ENCODE measurements around the gene AGAP5. TPM values are rescaled to one million over a fixed set of nuclear protein-coding genes. Genes with fewer than 3 reads are reported as not detected.
"Not testable (repeated sequence)": the region's sequence is repeated elsewhere in the genome, so short reads cannot be mapped to it uniquely, and the experiment has no call there.

The AGAP5 gene
- total RNA-seq, 5 donors from 2014 or later (not counting 1 experiment from before 2014, with no cell fraction given) = 11.6 to 17.0 (median 14.7) TPM

DNA sequence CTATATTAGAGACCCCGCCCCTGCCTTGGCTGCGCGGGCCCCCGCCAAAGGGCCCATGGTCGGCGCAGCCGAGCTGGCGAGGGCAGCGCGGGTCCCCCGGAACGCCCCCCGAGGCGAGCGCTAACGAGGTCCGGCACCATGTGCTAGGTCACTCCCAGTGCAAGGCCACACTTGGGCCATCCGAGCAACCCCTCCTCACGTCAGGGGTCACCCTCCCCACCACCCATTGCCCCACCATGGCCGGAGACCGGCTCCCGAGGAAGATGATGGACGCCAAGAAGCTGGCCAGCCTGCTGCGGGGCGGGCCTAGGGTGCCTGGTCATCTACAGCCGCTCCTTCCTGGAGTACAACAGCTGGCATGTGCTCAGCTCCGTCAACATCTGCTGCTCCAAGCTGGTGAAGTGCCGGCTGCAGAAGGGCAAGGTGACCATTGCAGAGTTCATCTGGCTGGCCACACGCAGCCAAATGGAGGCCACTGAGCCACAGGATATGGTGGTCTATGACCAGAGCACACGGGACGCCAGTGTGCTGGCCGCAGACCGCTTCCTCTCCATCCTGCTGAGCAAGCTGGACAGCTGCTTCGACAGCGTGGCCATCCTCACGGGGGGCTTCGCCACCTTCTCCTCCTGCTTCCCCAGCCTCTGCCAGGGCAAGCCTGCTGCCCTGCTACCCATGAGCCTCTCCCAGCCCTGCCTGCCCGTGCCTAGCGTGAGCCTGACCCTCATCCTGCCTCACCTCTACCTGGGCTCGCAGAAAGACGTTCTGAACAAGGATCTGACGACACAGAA lies 33.9 kb upstream of the AGAP5 start:
- no peak overlapping the region for H3K4me3 ChIP-seq (ENCODE audit: control insufficient read depth in 1 of 2, extremely low read depth in 1 of 2, low read length in 1 of 2)
- Mint-ChIP-seq H3K27ac (peak overlapping the region in 1 of 2 donors; percentile 16), H3K4me3 (peak overlapping the region; percentile 89 to 97 (median 96)), H3K36me3 (peaks cover 10% of the 10 kb centered on the region), H3K9me3 (no peaks in the 10 kb centered on the region), H3K4me1 (peaks cover 4 to 30% (median 24%) of the 10 kb centered on the region in 3 donors), H3K27me3 (no peaks in the 10 kb centered on the region)
- ATAC-seq (replicated peaks in 1 of 4) = no peak
- peaks cover 11 to 31% of the 10 kb centered on the region in 2 donors for H3K36me3 ChIP-seq (ENCODE audit: control insufficient read depth in 2 of 2, extremely low read depth in 1 of 2, insufficient read depth in 1 of 2, low read length in 1 of 2)
- 96% methylated on average over 42 of the region's 42 CpGs for WGBS (ENCODE audit: insufficient coverage)
- H3K27me3 ChIP-seq (replicated peaks in 1 of 2; ENCODE audit: control insufficient read depth in 2 of 2, extremely low read depth in 1 of 2, insufficient read depth in 2 of 2, low read length in 1 of 2) = no peaks in the 10 kb centered on the region
- peaks cover 4 to 29% of the 10 kb centered on the region in 2 experiments for H3K4me1 ChIP-seq (ENCODE audit: control insufficient read depth in 1 of 2, extremely low read depth in 1 of 2, insufficient read depth in 2 of 2, low read length in 2 of 2)
- H3K27ac ChIP-seq (ENCODE audit: low read length) = no peak overlapping the region
- no peak for DNase-seq
- ChIA-PET POLR2A (interaction anchor here in 1 of 2 donors (1.3 to 1.9 kb wide), 2 partner anchors 12 to 13 kb away, joined by 3 to 8 read pairs; no protein-coding TSS in a partner anchor), CTCF (interaction anchor here (0.6 to 2.7 kb wide), 2 partner anchors 12 to 27 kb away, joined by 10 to 12 read pairs; partner anchors contain the start of gene SEC24C (in 1 of the 2))
- H3K9me3 ChIP-seq = no peaks in the 10 kb centered on the region

DNA sequence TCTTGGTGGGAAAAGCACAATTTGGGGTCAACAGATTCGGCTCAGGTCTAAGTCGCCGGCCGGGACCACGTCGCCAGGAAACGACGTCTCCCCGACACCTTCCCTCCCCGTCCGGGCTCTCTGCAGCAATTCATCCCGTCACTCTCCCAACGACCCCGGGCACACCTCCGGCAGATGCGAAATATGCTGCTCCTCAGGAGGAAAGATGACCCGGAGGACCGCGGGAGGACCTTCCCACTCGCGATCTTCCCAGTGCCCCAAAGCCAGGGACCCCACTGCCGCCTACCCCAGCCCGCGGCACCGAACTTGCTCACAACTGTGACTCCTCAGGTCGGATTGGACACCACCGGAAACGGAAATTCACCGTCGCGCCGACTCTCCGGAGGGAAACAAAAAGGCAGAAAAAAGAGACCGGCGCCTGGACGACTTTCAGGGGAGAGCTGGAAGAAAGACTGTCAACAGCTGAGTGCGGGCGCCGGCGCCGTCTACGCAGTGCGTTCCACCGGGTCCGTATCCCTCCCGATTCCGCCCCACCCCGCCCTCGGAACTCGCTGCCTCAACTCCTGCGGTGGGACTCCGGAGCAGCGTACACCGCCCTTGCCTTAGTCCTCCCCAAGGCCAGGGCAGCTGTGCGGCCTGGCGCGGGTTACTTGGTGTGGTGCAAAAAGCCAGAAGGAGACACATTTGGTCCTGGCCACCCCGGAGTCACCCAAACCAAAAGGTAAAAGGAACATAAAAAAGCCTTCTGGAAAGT lies 32.4 kb upstream of the AGAP5 start:
- WGBS (ENCODE audit: insufficient coverage) = 0% methylated on average over 58 of the region's 58 CpGs
- ChIA-PET CTCF (interaction anchor here in 1 of 2 donors (0.8 to 2.7 kb wide), 3 partner anchors 14 to 56 kb away, joined by 3 to 12 read pairs (median 3); partner anchors contain the start of gene SEC24C), POLR2A (interaction anchor here (0.5 to 2.2 kb wide), 8 partner anchors 13 to 1482 kb away, joined by 3 to 14 read pairs (median 3); partner anchors contain the start of gene SEC24C (in 1 of the 2))
- H3K9me3 ChIP-seq = no peaks in the 10 kb centered on the region
- Mint-ChIP-seq H3K27ac (peak overlapping the region; percentile 96 to 98), H3K9me3 (no peaks in the 10 kb centered on the region), H3K4me3 (peak overlapping the region; percentile 89 to 97 (median 96)), H3K4me1 (peaks cover 4 to 30% (median 22%) of the 10 kb centered on the region in 3 donors), H3K27me3 (no peaks in the 10 kb centered on the region), H3K36me3 (peaks cover 15% of the 10 kb centered on the region)
- DNase-seq (peak; percentile 72 to 96 (median 86)), ATAC-seq (replicated peaks in 1 of 4) (peak; percentile 90 to 92 (median 91))
- H3K27ac ChIP-seq (ENCODE audit: low read length) = peak overlapping the region; percentile 78
- H3K36me3 ChIP-seq (ENCODE audit: control insufficient read depth in 2 of 2, extremely low read depth in 1 of 2, insufficient read depth in 1 of 2, low read length in 1 of 2) = peaks cover 11 to 41% of the 10 kb centered on the region in 2 donors
- H3K27me3 ChIP-seq (replicated peaks in 1 of 2; ENCODE audit: control insufficient read depth in 2 of 2, extremely low read depth in 1 of 2, insufficient read depth in 2 of 2, low read length in 1 of 2) = no peaks in the 10 kb centered on the region
- peaks cover 4 to 29% of the 10 kb centered on the region in 2 experiments for H3K4me1 ChIP-seq (ENCODE audit: control insufficient read depth in 1 of 2, extremely low read depth in 1 of 2, insufficient read depth in 2 of 2, low read length in 2 of 2)
- H3K4me3 ChIP-seq (ENCODE audit: control insufficient read depth in 1 of 2, extremely low read depth in 1 of 2, low read length in 1 of 2) = peak overlapping the region; percentile 75 to 91

DNA sequence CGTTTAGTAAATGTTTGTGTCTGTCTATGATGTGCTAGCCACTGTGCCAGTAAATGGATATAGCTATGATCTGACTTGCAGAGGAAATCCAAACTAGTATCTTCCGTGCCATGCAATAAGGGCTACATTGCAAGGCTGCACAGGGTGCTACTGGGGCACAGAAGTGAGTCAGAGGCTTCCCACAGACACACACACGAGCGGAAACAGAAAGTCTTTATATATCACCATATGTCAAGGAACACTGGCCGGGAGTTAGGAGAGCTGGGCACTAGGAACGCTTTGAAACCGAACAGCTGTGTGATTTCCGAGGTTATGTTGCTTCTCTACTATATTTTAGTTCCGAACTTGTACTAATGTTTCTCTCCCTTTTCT lies 31.9 kb upstream of the AGAP5 start:
- Mint-ChIP-seq H3K36me3 (peaks cover 12% of the 10 kb centered on the region), H3K4me1 (peaks cover 4 to 28% (median 21%) of the 10 kb centered on the region in 3 donors), H3K4me3 (peak overlapping the region; percentile 89 to 97 (median 96)), H3K27ac (peak overlapping the region; percentile 96 to 98)
- CTCF ChIA-PET = interaction anchor here in 1 of 2 donors (2.7 kb wide), 1 partner anchor 14 kb away, joined by 12 read pairs; the partner anchor contains the start of gene SEC24C
- POLR2A ChIA-PET = interaction anchor here (0.6 to 2.2 kb wide), 5 partner anchors 14 to 1482 kb away, joined by 3 to 14 read pairs (median 3); partner anchors contain the start of gene SEC24C (in 1 of the 2)
- Histone ChIP-seq H3K27ac (ENCODE audit: low read length) (peak overlapping the region; percentile 78), H3K4me3 (ENCODE audit: control insufficient read depth in 1 of 2, extremely low read depth in 1 of 2, low read length in 1 of 2) (peak overlapping the region; percentile 75 to 91), H3K4me1 (ENCODE audit: control insufficient read depth in 1 of 2, extremely low read depth in 1 of 2, insufficient read depth in 2 of 2, low read length in 2 of 2) (peaks cover 4 to 28% of the 10 kb centered on the region in 2 experiments), H3K36me3 (ENCODE audit: control insufficient read depth in 2 of 2, extremely low read depth in 1 of 2, insufficient read depth in 1 of 2, low read length in 1 of 2) (peaks cover 11 to 46% of the 10 kb centered on the region in 2 donors)
- WGBS (ENCODE audit: insufficient coverage) = 0% methylated on average over 1 of the region's 9 CpGs
- not testable (repeated sequence) for H3K9me3 Mint-ChIP-seq; H3K27me3 ChIP-seq (replicated peaks in 1 of 2; ENCODE audit: control insufficient read depth in 2 of 2, extremely low read depth in 1 of 2, insufficient read depth in 2 of 2, low read length in 1 of 2); H3K27me3 Mint-ChIP-seq; H3K9me3 ChIP-seq
- DNase-seq (peak in 12 of 35 experiments; percentile 4 to 47 (median 16)), ATAC-seq (replicated peaks in 1 of 4) (peak; percentile 13 to 51 (median 40))

DNA sequence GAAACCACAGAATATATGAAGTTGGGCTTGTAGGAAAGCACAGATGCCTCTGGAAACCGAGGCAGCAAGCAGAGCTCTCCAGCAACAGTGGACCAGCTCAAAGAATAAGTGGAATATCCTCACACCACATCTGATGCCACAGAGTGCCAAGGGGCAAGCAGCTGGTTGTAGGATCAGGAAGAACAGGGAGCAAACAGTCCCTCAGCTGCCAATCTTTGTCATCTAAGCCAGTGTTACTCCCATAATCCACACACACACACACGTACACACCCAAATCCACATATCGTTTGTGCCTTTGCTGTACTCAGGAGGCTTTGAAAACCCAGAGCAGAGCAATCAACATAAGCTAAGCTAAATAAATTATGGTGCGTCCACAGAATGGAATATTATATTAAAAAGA lies 25.6 kb upstream of the AGAP5 start:
- H3K9me3 Mint-ChIP-seq = no peaks in the 10 kb centered on the region
- peaks cover 49% of the 10 kb centered on the region for H3K36me3 Mint-ChIP-seq

DNA sequence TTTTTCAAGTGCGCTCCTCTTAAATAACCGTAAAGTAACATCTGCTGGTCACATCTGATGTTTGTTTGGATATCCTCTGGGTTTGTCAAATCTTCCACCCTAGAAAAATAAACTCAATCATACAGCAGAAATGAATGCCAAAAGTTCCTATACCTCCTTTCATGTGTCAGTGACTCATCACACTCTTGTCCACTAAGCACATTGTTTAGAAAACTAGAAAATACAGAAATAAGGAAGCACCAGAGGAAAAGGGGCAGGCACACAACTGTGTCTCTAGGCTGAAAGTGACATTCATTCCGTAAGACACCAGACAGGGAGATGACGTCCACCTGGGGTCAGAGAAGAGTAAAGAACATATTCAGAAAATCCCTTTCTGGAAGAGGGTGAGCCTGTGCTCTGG lies 22.7 kb upstream of the AGAP5 start:
- not testable (repeated sequence) for H3K4me3 ChIP-seq (ENCODE audit: control insufficient read depth in 1 of 2, extremely low read depth in 1 of 2, low read length in 1 of 2)

More for the DNA sequence above, 25.6 kb upstream of the AGAP5 start:
- Mint-ChIP-seq H3K27me3 (no peaks in the 10 kb centered on the region), H3K4me1 (peaks cover 0 to 4% (median 0%) of the 10 kb centered on the region in 3 donors), H3K27ac (no peak overlapping the region), H3K4me3 (no peak overlapping the region)
- no peaks in the 10 kb centered on the region for H3K4me1 ChIP-seq (ENCODE audit: control insufficient read depth in 1 of 2, extremely low read depth in 1 of 2, insufficient read depth in 2 of 2, low read length in 2 of 2)
- H3K36me3 ChIP-seq (ENCODE audit: control insufficient read depth in 2 of 2, extremely low read depth in 1 of 2, insufficient read depth in 1 of 2, low read length in 1 of 2) = peaks cover 10 to 64% of the 10 kb centered on the region in 2 donors
- DNase-seq (no peak), ATAC-seq (replicated peaks in 1 of 4) (no peak)
- no peaks in the 10 kb centered on the region for H3K27me3 ChIP-seq (replicated peaks in 1 of 2; ENCODE audit: control insufficient read depth in 2 of 2, extremely low read depth in 1 of 2, insufficient read depth in 2 of 2, low read length in 1 of 2)
- H3K4me3 ChIP-seq (ENCODE audit: control insufficient read depth in 1 of 2, extremely low read depth in 1 of 2, low read length in 1 of 2) = no peak overlapping the region
- no peaks in the 10 kb centered on the region for H3K9me3 ChIP-seq
- H3K27ac ChIP-seq (ENCODE audit: low read length) = no peak overlapping the region
- ChIA-PET CTCF (no interaction called here), POLR2A (no interaction called here)
- no CpG with 5 or more reads among the region's 4 CpGs for WGBS (ENCODE audit: insufficient coverage)

DNA sequence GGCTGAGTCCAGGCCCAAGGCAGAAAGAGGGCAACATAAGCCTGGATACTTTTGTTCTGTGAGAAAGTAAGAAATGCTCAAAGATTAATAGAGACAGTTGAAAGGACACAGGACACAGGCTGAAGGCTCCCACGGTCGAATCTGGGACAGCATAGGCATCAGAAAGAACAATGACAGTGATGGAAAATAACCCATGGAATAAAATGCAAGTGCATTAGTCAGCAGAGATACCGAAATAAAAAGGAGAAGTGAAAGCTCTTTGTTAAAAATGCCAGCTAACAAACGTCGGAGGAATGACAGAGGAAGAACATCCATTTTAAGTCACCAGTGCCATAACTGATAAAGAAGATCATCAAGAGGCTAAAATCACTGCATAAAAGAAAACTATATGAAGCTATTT lies 19.6 kb upstream of the AGAP5 start:
- H3K36me3 Mint-ChIP-seq = peaks cover 53% of the 10 kb centered on the region
- peaks cover 0 to 62% of the 10 kb centered on the region in 2 donors for H3K36me3 ChIP-seq (ENCODE audit: control insufficient read depth in 2 of 2, extremely low read depth in 1 of 2, insufficient read depth in 1 of 2, low read length in 1 of 2)
- H3K27ac ChIP-seq (ENCODE audit: low read length) = no peak overlapping the region
- no peaks in the 10 kb centered on the region for H3K9me3 Mint-ChIP-seq
- H3K4me3 Mint-ChIP-seq = no peak overlapping the region
- H3K4me3 ChIP-seq (ENCODE audit: control insufficient read depth in 1 of 2, extremely low read depth in 1 of 2, low read length in 1 of 2) = no peak overlapping the region
- H3K9me3 ChIP-seq = no peaks in the 10 kb centered on the region
- DNase-seq (no peak), ATAC-seq (replicated peaks in 1 of 4) (no peak)
- POLR2A ChIA-PET = interaction anchor here in 1 of 2 donors (0.7 kb wide), 1 partner anchor 53 kb away, joined by 3 read pairs; no protein-coding TSS in a partner anchor
- H3K27ac Mint-ChIP-seq = no peak overlapping the region
- H3K27me3 ChIP-seq (replicated peaks in 1 of 2; ENCODE audit: control insufficient read depth in 2 of 2, extremely low read depth in 1 of 2, insufficient read depth in 2 of 2, low read length in 1 of 2) = no peaks in the 10 kb centered on the region
- CTCF ChIA-PET = no interaction called here
- 38% methylated on average over 5 of the region's 5 CpGs for WGBS (ENCODE audit: insufficient coverage)
- peaks cover 0 to 3% (median 0%) of the 10 kb centered on the region in 3 donors for H3K4me1 Mint-ChIP-seq
- no peaks in the 10 kb centered on the region for H3K4me1 ChIP-seq (ENCODE audit: control insufficient read depth in 1 of 2, extremely low read depth in 1 of 2, insufficient read depth in 2 of 2, low read length in 2 of 2)
- H3K27me3 Mint-ChIP-seq = no peaks in the 10 kb centered on the region

More for the DNA sequence above, 22.7 kb upstream of the AGAP5 start:
- H3K27ac ChIP-seq (ENCODE audit: low read length); CTCF ChIA-PET; H3K27me3 Mint-ChIP-seq; H3K4me1 Mint-ChIP-seq; DNase-seq; H3K27me3 ChIP-seq (replicated peaks in 1 of 2; ENCODE audit: control insufficient read depth in 2 of 2, extremely low read depth in 1 of 2, insufficient read depth in 2 of 2, low read length in 1 of 2); ATAC-seq (replicated peaks in 1 of 4); H3K4me1 ChIP-seq (ENCODE audit: control insufficient read depth in 1 of 2, extremely low read depth in 1 of 2, insufficient read depth in 2 of 2, low read length in 2 of 2); H3K27ac Mint-ChIP-seq; POLR2A ChIA-PET; H3K4me3 Mint-ChIP-seq; H3K9me3 Mint-ChIP-seq; H3K9me3 ChIP-seq: not testable (repeated sequence)
- H3K36me3 Mint-ChIP-seq = peaks cover 53% of the 10 kb centered on the region
- H3K36me3 ChIP-seq (ENCODE audit: control insufficient read depth in 2 of 2, extremely low read depth in 1 of 2, insufficient read depth in 1 of 2, low read length in 1 of 2) = peaks cover 10 to 75% of the 10 kb centered on the region in 2 donors
- WGBS (ENCODE audit: insufficient coverage) = 100% methylated on average over 2 of the region's 4 CpGs

All from T-cell (primary cell).